A549 (cell line): ENCODE data around the gene MYCN.
"Not testable (repeated sequence)": the region's sequence is repeated elsewhere in the genome, so short reads cannot be mapped to it uniquely, and the experiment has no call there.

Source experiments
- CBX2 ChIP-seq: fragments of 200-600 bp; sonication (generic); IDR thresholded peaks from 2 replicates; pipeline ENCODE4 v1.6.1; 2016; ENCODE audit warnings: low read depth, mild to moderate bottlenecking, borderline replicate concordance
- CEBPB ChIP-seq, 2 experiments: fragments of >200 bp in 1 of 2; sonication (Bioruptor Twin) in 1 of 2; formaldehyde crosslinking in 1 of 2; IDR thresholded peaks; 2 replicates each; pipeline ENCODE4 v1.6.1; 2012 to 2016
- EP300 ChIP-seq, 2 experiments: fragments of >200 bp; sonication (Bioruptor Twin); formaldehyde crosslinking; IDR thresholded peaks; 2 replicates in 1 of 2; 3 replicates in 1 of 2; pipeline ENCODE4 v1.6.1; 2016 to 2017
- JUNB ChIP-seq: fragments of >200 bp; sonication (Bioruptor Twin); formaldehyde crosslinking; IDR thresholded peaks from 2 replicates; pipeline ENCODE4 v1.6.1; 2016
- MAFK ChIP-seq: fragments of 450-650 bp; IDR thresholded peaks from 2 replicates; pipeline ENCODE4 v1.6.1; 2014; ENCODE audit not compliant: partially characterized antibody
- POLR2A ChIP-seq: IDR thresholded peaks from 2 replicates; pipeline ENCODE4 v1.6.1; 2012; ENCODE audit warnings: mild to moderate bottlenecking, low read length
- RCOR1 ChIP-seq: fragments of 150-350 bp; IDR thresholded peaks from 2 replicates; pipeline ENCODE4 v1.6.1; 2014; ENCODE audit warnings: antibody characterized with exemption, low read length, low read depth
- RFX5 ChIP-seq: fragments of 450-650 bp; IDR thresholded peaks from 2 replicates; pipeline ENCODE4 v1.7.1; 2014; ENCODE audit warnings: antibody characterized with exemption, mild to moderate bottlenecking, moderate library complexity
- TFCP2L1 ChIP-seq: fragments of 250-450 bp; sonication (Bioruptor Pico); IDR thresholded peaks from 2 replicates; pipeline ENCODE4 v1.5.0; 2021; ENCODE audit warnings: mild to moderate bottlenecking
- ZFP36 ChIP-seq: fragments of 450-650 bp; IDR thresholded peaks from 2 replicates; pipeline ENCODE4 v1.6.1; 2014; ENCODE audit warnings: borderline replicate concordance; ENCODE audit not compliant: partially characterized antibody
- TF ChIP-seq, protein P1 (sequence below): fragments of >200 bp; sonication (Bioruptor Twin); formaldehyde crosslinking; IDR thresholded peaks from 3 replicates; pipeline ENCODE4 v1.5.1; 2016
- TF ChIP-seq, protein P2 (sequence below): fragments of 450-650 bp; IDR thresholded peaks from 2 replicates; pipeline ENCODE4 v1.6.1; 2014; ENCODE audit warnings: antibody characterized with exemption
- TF ChIP-seq, protein P3 (sequence below): fragments of 250-450 bp; sonication (Bioruptor Pico); IDR thresholded peaks from 2 replicates; pipeline ENCODE4 v1.5.0; 2021; ENCODE audit warnings: mild to moderate bottlenecking, moderate library complexity, borderline replicate concordance
- TF ChIP-seq, protein P4 (sequence below): fragments of >200 bp; sonication (Bioruptor Twin); formaldehyde crosslinking; IDR thresholded peaks from 3 replicates; pipeline ENCODE4 v1.6.1; 2016

DNA sequence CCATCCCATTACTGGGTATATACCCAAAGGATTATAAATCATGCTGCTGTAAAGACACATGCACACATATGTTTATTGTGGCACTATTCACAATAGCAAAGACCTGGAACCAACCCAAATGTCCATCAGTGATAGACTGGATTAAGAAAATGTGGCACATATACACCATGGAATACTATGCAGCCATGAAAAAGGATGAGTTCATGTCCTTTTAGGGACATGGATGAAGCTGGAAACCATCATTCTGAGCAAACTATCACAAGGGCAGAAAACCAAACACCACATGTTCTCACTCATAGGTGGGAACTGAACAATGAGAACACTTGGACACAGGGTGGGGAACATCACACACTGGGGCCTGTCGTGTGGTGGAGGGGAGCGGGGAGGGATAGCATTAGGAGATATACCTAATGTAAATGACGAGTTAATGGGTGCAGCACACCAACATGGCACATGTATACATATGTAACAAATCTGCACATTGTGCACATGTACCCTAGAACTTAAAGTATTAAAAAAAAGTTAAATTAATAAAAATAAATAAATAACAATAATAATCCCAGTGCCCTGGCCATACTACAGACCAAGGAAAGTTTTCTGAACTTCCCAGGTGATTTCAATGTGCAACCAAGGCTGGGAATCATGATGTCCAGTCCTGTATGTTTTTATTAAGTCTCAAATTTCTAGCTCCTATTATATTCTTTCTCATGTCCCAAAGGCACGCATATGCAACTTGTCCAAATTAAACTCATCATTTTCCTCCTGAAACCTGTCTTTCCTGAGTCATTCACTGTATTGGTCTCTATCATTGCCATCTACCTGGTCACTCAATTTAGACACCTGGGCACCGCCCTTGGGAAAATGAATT lies 23.0 kb downstream of the MYCN start:
- TF ChIP-seq EP300 (IDR thresholded peaks at IDR 0.05); RFX5; TFCP2L1; ZFP36; CBX2; MAFK; POLR2A; RCOR1; CEBPB (IDR thresholded peaks at IDR 0.05); JUNB: not testable (repeated sequence)
- TF ChIP-seq, protein P1, sequence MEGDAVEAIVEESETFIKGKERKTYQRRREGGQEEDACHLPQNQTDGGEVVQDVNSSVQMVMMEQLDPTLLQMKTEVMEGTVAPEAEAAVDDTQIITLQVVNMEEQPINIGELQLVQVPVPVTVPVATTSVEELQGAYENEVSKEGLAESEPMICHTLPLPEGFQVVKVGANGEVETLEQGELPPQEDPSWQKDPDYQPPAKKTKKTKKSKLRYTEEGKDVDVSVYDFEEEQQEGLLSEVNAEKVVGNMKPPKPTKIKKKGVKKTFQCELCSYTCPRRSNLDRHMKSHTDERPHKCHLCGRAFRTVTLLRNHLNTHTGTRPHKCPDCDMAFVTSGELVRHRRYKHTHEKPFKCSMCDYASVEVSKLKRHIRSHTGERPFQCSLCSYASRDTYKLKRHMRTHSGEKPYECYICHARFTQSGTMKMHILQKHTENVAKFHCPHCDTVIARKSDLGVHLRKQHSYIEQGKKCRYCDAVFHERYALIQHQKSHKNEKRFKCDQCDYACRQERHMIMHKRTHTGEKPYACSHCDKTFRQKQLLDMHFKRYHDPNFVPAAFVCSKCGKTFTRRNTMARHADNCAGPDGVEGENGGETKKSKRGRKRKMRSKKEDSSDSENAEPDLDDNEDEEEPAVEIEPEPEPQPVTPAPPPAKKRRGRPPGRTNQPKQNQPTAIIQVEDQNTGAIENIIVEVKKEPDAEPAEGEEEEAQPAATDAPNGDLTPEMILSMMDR = not testable (repeated sequence)
- TF ChIP-seq, protein P2, sequence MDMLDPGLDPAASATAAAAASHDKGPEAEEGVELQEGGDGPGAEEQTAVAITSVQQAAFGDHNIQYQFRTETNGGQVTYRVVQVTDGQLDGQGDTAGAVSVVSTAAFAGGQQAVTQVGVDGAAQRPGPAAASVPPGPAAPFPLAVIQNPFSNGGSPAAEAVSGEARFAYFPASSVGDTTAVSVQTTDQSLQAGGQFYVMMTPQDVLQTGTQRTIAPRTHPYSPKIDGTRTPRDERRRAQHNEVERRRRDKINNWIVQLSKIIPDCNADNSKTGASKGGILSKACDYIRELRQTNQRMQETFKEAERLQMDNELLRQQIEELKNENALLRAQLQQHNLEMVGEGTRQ = not testable (repeated sequence)
- TF ChIP-seq, protein P3, sequence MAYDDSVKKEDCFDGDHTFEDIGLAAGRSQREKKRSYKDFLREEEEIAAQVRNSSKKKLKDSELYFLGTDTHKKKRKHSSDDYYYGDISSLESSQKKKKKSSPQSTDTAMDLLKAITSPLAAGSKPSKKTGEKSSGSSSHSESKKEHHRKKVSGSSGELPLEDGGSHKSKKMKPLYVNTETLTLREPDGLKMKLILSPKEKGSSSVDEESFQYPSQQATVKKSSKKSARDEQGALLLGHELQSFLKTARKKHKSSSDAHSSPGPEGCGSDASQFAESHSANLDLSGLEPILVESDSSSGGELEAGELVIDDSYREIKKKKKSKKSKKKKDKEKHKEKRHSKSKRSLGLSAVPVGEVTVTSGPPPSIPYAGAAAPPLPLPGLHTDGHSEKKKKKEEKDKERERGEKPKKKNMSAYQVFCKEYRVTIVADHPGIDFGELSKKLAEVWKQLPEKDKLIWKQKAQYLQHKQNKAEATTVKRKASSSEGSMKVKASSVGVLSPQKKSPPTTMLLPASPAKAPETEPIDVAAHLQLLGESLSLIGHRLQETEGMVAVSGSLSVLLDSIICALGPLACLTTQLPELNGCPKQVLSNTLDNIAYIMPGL (CRISPR knock-in tag) = not testable (repeated sequence)
- TF ChIP-seq, protein P4, sequence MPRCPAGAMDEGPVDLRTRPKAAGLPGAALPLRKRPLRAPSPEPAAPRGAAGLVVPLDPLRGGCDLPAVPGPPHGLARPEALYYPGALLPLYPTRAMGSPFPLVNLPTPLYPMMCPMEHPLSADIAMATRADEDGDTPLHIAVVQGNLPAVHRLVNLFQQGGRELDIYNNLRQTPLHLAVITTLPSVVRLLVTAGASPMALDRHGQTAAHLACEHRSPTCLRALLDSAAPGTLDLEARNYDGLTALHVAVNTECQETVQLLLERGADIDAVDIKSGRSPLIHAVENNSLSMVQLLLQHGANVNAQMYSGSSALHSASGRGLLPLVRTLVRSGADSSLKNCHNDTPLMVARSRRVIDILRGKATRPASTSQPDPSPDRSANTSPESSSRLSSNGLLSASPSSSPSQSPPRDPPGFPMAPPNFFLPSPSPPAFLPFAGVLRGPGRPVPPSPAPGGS = not testable (repeated sequence)
